NCI-H2227 treated with DMSO at 0.1 percent for 48 hours (cell line): ENCODE results near the gene TMEM237.
"Not testable (repeated sequence)": the region's sequence is repeated elsewhere in the genome, so short reads cannot be mapped to it uniquely, and the experiment has no call there.

ENCODE experiments used
- DNase-seq: peaks from one replicate; lab custom pipeline; 2025; lab: John Stamatoyannopoulos, UW

TMEM237 gene, protein sequence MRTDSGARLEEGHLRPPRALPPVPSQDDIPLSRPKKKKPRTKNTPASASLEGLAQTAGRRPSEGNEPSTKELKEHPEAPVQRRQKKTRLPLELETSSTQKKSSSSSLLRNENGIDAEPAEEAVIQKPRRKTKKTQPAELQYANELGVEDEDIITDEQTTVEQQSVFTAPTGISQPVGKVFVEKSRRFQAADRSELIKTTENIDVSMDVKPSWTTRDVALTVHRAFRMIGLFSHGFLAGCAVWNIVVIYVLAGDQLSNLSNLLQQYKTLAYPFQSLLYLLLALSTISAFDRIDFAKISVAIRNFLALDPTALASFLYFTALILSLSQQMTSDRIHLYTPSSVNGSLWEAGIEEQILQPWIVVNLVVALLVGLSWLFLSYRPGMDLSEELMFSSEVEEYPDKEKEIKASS

GRCh38 chr2:201643216-201643890 lies at the start of gene TMEM237:
TSS of gene TMEM237 (minus strand) at chr2:201643503. CDS start at chr2:201643400, 103 bp downstream.
- peak; percentile 67 for DNase-seq

GRCh38 chr2:201685156-201685555 lies 41.9 kb upstream of the TMEM237 start:
- no peak for DNase-seq

DNA sequence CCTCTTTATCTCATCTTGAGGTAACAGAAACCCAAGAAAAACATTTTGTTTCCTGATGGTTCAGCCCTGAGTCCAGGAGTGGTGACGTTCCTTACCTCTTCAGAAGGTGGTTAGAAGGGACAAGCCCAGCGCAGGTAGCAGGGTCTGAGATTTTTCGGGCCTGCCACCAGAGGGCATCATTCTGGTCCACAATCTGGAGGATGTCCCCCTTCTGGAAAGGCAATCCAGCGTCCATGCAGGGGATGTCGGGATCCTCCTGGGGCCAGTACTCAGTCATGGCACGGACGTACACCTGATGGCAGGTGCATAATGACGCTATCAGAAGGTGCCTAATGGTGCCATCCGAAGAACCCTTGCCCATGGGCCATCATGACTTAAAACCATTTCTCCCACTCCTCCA lies 37.4 kb upstream of the TMEM237 start:
- no peak for DNase-seq

DNA sequence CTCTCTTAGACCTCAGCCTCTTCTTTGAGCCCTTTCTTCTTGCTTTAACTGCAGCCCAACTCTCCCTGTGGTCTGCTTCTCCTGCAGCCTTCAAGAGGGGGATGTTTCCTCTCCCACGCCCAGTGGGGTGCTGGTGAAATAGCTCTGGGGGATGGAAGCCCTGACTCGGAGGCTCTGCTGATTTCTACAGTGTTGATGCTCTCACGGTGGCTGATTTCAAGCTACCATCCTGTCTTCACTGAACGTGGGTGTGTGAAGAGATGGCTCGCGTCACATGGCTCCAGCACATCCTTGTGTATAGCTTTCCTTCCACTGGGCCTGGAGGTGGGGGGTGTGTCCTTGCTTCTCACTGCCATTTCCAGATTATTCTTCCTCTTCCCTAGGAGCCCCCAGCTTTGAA lies 35.1 kb upstream of the TMEM237 start:
- DNase-seq: no peak

DNA sequence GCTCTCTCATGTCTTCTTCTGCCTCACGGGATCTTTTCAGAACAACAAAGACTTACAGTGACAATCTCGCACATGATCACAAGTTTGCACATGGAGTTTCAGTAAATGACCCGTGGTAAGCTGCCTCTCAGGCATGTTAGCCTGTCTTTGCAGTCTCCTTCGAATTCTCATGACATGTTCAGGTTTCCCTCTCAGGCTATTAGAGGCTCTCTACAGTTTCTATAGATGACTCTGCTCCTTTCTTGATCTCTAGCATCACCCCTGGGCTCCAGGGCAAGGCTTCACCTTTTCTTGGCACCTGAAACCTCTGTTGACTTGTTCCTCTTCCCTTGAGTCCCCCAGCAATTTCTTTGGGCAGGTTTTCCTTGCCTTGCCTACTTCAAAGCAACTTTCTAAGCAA lies 32.2 kb upstream of the TMEM237 start:
- DNase-seq: no peak

DNA sequence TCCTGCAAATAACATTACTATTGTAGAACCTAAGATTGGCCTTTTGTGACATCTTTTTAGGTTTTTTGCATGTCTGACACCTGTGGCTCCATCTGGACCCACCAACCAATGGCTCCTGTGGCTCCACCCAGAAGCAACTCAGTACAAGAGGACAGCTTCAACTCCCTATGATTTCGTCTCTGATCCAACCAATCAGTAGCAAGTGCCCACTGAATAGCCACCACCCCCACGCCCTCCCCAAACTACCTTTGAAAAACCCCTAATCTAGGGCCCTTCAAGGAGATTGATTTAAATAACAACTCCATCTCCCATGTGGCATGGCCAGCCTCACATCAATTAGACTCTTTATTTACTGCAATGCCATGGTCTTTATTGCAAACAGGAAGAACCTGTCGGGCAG lies 31.5 kb upstream of the TMEM237 start:
- no peak for DNase-seq

DNA sequence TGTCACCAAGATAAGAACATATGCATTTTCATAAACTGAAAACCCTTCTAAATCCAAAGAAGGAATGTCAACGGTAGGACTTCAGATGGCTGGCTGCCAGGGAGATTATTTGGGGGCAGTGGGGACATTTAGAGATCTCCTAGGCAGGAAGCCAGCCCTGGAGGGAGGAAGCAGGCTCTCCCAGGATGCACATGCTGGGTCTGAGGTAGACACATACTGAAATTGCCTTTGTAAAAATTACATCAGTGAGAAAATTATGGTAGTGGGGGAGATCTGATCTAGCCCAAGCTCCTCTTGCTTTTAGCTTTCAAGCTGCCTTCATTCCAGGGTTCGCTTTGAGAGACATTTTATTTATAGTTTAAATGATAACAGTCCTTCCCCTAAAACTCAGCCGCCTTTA lies 31.0 kb upstream of the TMEM237 start:
- no peak for DNase-seq

GRCh38 chr2:201673546-201673945 lies 30.2 kb upstream of the TMEM237 start:
- DNase-seq: no peak

- not testable (repeated sequence) for DNase-seq
These were observed 27.9 kb upstream of the TMEM237 start for GRCh38 chr2:201671205-201671604.

DNA sequence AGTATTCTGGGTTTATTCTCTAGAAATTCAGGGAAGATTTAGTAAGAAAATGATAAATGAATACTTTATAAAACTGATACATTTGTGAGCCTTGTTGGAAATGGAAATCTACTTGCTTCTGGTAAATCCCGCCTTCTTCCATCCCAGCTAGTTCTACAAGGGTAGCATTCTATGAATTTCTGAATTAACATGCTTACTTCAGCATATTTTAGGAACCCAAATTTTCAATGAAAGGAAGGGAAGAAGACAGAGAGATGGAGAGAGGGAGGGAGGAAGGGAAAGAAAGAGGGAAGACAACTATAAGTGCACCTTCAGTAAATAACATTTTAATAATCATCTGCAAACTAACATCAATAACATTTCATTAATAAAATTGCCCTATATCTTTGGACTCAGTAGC lies 26.6 kb upstream of the TMEM237 start:
- no peak for DNase-seq

GRCh38 chr2:201668402-201668910 lies 25.2 kb upstream of the TMEM237 start:
- no peak for DNase-seq

DNA sequence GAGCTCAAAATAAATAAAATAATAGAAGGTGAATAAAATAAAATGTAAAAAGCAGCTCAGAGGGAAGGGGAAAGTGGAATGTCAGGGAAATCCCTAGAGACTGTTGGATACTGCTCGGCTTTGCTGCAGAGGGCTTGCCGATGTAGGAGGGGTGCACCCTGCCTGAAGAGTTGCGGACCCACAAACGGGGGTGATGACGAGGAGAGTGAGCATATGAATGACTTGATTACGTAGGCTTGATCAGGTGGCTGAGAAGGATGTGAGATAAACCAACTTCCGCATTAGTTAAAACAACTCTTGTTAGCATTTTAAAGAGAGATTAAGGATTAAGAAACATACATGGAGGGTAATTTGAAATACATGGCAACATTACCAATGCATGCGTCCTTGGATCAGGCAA lies 21.0 kb upstream of the TMEM237 start:
- DNase-seq: no peak

DNA sequence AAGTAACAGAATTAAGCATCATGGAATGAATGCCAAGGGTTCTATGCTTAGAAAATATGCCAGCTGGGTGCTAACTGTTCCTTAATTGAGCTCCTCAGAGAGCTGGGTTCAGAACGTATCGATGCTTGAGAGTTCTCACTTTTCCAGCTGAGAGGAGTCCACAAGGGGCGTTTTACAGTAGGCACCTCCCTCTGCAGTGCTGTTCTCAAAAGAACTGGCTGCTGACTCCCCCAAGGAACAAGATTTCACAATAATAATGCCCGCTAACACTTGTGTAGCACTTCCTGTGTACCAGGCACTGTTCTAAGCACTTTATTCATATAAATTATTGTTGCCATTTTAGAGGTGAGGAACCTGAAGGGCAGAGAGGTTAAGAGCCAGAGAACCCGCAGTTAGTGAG lies 18.1 kb upstream of the TMEM237 start:
- DNase-seq: no peak

- DNase-seq: no peak
These were observed 17.1 kb upstream of the TMEM237 start for GRCh38 chr2:201660293-201660895.

DNA sequence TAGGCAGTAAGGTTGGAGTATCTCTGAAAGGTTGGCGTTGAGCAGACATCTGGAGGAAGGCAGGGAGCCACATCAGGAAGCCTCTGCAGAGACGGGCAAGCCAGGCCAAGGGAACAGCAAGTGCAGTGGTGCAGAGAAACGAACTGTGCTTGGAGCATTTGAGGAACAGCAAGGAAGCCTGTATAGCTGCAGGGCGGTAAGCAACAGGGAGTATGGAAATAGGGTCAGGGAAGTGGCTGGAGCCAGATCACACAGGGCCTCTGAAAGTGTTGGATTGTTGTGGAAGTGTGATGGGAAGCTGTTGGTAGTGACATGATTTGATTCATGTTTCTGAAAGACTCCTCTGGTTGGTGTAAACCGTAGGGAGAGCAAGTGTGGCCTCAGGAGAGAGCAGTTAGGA lies 13.4 kb upstream of the TMEM237 start:
- DNase-seq: no peak

GRCh38 chr2:201656102-201656501 lies 12.8 kb upstream of the TMEM237 start:
- DNase-seq: no peak

- DNase-seq: no peak
These were observed 11.5 kb upstream of the TMEM237 start for GRCh38 chr2:201654616-201655384.

GRCh38 chr2:201653221-201653620 lies 9.9 kb upstream of the TMEM237 start:
- no peak for DNase-seq

GRCh38 chr2:201649442-201649841 lies 6.1 kb upstream of the TMEM237 start:
- no peak for DNase-seq

DNA sequence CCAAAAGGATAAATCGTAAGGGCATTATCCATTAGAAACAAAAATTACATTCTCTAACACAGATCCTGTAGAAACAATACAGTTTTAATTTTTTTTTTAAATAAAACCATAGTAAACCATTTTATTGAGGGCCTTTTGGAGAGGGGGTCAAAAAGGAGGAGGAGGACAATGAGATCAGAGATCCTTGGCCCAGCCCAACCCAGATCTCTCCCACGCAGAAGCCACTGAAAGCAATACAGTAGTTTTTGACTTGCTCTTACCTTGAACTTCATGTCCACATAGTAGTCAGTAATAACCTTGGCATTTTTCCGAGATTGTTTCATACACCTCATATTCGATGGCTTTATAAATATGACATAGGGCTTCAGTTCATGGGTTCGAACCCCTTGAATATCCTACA lies 4.1 kb upstream of the TMEM237 start:
- no peak for DNase-seq

DNA sequence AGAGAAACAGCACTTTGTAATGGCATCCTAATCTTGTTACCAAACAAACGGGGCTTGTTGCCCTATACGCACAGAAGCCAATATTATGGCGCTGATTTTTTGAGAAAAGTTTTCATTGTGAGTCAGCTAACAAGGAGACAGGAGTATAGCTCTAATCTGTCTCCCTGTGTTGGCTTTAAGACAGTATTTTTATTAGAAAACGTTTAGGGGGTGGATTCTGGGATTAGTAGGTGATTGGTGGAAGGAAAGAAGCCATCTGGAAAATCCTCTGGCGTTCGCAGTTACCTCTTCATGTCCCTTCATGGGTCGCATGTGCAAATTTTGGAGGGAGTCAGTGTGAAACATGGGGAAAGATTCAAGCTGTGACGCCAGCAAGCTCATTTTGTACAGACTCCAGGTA lies 698 bp upstream of the TMEM237 start:
- DNase-seq: peak; percentile 51

- peak; percentile 97 for DNase-seq
These were observed 606 bp downstream of the TMEM237 start for GRCh38 chr2:201642579-201643215.
